Femur (tissue), 1 donor: ENCODE results near the gene PLK3.
"Not testable (repeated sequence)": the region's sequence is repeated elsewhere in the genome, so short reads cannot be mapped to it uniquely, and the experiment has no call there.

Experiments used
- DNase-seq: peaks from one replicate; pipeline ENCODE4 v3.0.0-alpha.2; 2017

PLK3 gene

DNA sequence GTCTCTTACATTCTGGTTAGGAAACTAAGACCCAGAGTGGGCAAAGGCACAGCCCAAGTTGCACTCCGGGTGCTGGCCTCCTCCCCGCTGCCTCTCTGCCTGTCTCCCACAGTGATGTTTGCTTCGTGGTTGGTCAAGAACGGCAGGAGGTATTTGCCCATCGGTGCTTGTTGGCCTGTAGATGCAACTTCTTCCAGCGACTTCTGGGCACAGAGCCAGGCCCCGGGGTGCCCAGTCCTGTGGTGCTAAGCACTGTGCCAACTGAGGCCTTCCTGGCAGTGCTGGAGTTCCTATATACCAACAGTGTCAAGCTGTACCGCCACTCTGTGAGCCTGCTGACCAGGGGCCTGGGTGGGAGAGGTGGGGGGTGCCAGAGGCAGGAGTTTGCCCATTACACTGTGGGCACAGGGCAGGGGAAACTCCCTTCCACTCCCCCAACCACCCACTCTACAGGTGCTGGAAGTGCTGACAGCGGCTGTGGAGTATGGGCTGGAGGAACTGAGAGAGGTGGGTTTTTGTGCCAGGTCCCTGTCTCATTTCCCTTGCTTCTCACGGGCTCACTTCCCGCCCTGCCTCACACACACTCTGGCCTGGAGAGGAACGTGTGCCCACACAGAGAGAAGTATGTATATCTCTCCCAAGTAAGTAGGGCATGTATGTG lies 10.1 kb downstream of the PLK3 start:
- peak; percentile 56 for DNase-seq

DNA sequence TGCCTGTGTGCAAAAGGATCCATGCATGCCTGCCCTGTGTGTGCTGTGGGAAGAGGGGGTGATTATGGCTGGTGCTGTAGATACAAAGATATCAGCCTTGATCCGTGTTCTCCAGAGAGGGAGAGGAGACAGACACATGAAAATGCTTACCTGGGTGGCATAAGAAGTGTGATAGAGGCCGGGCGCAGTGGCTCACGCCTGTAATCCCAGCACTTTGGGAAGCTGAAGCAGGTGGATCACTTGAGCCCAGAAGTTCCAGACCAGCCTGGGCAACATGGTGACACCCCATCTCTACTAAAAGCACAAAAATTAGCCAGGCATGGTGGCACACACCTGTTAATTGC lies 10.6 kb downstream of the PLK3 start:
- not testable (repeated sequence) for DNase-seq

DNA sequence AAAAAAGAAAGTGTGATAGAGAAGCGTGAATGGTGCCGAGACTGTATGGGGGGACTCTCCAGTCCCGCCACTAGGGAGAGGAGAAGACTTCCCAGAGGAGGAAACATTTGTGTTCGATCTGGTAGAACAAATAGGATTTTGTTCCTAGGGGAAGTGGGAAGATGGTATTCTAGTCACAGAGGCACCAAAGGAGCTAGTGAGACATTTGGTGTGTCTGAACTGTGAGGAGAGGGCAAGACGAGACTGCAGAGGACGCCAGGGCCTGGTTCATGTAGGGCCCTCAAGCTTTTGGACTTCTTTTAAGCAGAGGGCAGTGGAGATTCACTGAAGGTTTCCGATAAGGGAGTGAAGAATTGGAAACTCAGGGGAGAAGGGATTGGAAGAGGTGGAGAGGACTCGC lies 11.1 kb downstream of the PLK3 start:
- no peak for DNase-seq

- peak; percentile 41 for DNase-seq
Measured at GRCh38 chr1:44812822-44813543, 12.8 kb downstream of the PLK3 start.

DNA sequence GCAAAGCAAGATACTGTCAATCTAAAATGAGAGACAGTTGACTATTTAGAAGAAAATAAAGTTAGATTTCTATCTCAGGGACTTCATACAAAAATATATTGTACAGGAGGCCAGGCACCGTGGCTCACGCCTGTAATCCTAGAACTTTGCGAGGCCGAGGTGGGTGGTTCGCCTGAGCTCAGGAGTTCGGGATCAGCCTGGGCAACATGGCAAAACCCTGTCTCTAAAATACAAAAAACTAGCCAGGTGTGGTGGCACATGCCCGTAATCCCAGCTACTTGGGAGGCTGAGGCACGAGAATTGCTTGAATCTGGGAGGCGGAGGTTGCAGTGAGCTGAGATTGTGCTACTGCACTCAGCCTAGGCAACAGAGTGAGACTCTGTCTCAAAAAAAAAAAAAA lies 15.7 kb downstream of the PLK3 start:
- not testable (repeated sequence) for DNase-seq

DNA sequence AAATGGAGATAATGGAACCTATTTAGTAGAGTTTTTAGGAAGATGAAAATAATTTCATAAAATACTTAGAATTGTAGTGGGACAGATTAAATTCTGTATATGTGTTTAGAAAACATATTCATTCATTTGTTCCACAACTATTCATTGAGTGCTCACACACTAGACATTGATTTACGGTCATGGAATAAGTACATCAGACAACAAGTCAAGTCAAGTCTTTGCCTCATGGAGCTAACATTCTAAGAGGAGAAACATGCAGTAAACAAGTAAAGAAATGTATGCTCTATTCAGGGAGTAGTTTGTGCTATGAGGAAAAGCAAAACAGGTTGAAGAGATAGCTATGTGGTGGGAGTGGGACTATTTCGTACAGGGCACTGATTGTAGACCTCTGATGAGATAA lies 17.1 kb downstream of the PLK3 start:
- DNase-seq, result no peak

DNA sequence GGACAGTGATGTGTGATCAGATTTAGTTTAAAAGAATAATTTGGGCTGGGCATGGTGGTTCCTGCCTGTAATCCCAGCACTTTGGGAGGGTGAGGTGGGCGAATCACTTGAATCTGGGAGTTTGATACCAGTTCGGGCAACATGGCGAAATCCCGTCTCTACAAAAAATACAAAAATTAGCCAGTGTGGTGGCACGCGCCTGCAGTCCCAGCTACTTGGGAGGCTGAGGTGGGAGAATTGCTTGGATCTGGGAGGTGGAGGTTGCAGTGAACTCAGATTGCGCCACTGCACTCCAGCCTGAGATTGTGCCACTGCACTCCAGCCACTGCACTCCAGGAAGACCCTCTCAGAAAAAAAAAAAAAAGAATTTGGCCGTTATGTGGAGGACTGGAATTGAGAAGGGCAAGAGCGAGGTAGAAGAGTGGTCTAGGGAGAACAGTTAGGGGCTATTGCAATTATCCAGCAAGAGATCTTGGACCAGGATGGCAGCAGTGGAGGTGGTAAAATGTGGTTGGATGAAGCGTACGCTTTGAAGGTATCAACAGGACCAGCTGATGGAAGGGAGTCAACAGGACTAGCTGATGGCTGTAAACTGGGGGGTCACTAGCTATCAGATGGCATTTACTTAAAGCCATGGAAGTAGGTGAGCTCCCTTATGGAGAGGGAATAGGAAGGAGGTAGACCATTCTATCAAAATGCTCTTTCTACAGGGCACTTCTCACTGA lies 17.8 kb downstream of the PLK3 start:
- no peak for DNase-seq

DNA sequence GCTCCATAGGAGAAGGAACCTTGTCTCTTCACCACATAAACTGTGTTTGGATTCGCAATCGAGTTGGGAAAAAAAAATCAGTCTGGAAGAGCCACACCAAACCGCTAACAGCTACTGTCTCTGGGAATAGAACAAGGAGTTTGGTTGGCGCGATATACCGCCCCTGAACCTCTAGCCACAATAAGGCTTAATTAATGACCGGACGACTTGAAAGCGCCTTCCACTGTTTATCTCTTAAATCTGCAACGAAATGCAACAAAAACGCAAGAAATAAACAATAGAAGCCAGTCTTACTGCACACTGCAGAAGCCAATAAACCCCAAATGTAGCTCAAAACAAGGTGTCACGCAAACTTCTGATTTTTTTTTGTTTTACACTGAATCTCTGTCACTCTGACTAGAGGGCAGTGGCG lies 19.0 kb downstream of the PLK3 start:
- DNase-seq, result peak; percentile 46

GRCh38 chr1:44819608-44820327 lies 19.6 kb downstream of the PLK3 start:
- DNase-seq, result peak; percentile 87

- no peak for DNase-seq
Measured at GRCh38 chr1:44820328-44821239, 20.4 kb downstream of the PLK3 start.

DNA sequence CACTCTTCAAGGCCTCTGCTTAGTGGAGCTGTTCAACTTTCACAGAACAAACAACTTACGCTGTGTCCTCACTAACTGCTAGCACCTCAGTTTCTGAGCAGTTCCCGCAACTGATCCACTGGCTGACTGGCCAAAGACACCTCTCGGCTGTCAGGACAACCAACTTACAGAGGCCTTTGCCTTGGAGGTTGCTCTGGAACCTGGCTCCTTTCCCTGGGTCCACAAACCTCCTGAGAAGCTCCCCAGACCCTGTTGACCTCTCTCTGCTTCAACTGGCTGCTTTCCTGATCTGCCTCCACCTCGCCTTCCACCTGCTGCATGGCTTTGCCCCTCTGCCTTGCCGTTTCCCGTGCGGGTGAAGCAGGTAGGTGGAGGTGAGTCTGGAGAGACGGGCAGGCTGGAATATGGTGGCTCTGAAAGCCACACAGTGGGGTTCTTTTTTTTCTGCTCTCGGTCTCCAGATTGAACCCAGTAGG lies 21.1 kb downstream of the PLK3 start:
- no peak for DNase-seq

- no peak for DNase-seq
Measured at GRCh38 chr1:44822131-44822701, 22.0 kb downstream of the PLK3 start.

DNA sequence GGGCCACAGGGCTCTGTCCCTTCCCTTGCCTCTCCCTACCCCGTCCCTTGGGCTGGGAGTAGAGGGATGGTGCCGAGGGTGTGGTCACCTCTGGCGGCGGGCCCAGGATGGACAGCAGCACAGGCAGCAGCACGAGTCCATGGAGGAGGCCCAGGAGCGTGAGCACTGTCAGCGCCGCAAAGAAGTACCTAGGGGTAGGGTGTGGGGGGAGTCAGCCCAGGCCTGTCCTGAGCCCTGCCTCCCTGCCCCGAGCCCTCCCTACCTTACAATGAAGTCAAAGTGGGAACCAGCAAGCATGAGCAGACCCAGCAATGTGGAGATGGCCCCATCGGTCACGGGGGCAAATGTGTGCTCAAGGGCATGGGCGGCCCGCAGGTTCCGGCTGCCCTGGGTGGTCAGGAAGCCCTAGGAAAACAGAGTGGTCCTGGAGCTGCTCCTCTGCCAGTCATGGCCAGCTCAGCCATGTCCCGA lies 22.8 kb downstream of the PLK3 start:
- DNase-seq, result peak; percentile 37

GRCh38 chr1:44824392-44824791 lies 24.2 kb downstream of the PLK3 start:
- not testable (repeated sequence) for DNase-seq

DNA sequence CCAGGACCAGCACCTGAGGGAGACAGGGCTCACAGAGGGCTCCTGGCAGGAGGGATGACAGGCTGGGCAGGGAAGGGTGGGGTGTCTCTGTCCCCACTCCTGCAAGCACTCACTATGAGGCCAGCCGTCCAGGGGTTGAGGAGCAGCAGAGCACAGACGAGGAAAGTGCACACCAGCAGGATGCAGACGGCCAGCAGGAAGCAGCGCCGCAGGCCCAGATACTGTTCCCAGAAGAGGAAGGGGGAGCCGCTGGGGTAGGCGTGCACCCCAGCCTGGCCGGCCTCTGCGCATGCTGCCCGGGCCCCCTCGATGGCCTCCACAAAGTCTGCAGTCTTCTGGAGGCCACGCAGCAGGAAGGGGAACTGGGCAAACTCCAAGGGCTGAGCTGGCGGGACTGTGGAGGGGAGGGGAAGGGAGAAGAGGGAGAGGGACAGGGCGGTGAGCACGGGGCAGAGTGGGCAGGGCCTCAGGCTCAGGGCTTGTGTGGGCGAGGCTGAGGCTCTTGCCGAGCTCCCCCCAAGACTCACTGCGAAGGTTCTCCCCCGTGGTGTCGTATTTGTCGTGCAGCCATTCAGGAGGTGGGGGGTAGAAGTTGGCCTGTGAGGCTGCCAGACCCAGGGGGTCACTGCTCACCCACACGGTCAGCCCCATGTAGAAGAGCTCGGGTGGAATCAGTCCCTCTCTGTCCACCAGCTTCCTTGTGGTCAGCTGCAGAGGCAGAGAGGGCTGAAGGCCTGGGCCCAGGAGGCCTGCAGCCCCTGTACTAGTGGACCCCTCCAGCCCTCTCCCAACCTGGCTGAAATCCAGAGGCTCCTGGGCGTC lies 26.4 kb downstream of the PLK3 start:
- peak; percentile 86 for DNase-seq

GRCh38 chr1:44827197-44828002 lies 27.2 kb downstream of the PLK3 start:
- peak; percentile 36 for DNase-seq

DNA sequence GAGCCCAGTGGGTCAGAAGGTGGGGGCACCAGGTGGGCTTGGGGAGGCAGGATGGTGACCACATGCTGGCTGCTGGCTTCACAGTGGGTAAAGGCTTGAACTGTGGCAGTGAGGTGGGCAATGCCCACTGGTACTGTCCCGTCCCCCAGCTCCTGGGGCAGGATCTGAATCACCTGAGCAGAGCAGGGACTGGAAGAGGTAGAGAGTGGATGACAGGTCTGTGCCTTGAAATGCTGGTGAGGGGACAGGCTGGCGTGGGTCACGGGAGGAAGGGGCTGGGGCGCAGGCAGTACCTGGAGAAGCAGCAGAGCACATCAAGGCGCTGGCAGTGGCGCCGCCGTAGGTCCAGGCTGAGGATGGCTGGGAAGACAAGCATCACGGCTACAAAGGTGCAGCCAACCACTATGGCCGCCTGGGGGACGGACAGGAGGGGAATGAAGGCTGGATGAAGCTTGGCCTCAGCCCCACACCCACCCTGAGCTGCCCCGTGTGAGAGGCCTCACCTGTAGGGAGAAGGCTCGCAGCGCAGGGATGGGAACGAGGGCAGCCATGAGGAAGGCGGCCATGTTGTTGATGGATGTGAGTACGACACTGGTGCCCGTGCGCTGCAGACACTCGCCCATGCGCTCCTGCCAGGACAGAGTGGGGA lies 27.9 kb downstream of the PLK3 start:
- no peak for DNase-seq

- no peak for DNase-seq
Measured at GRCh38 chr1:44828841-44829440, 28.8 kb downstream of the PLK3 start.
